ENCODE data around the gene CAV2.

CAV2 gene, protein sequence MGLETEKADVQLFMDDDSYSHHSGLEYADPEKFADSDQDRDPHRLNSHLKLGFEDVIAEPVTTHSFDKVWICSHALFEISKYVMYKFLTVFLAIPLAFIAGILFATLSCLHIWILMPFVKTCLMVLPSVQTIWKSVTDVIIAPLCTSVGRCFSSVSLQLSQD

GRCh38 chr7:116499168-116500077, at the start of gene CAV2:
Gene CAV2, plus strand, starts transcription at chr7:116499738. Its CDS starts 44 bp downstream, at chr7:116499782.
- Histone ChIP-seq H3K9me3 (ENCODE audit: control insufficient read depth in 2 of 2, low read length in 2 of 2) (no peaks in the 10 kb centered on the region), H3K4me3 (ENCODE audit: low read length in 2 of 2) (peak within 1 kb of the TSS; percentile 73 to 74), H3K9ac (ENCODE audit: low read depth in 1 of 2, low read length in 2 of 2) (peak within 1 kb of the TSS; percentile 68 to 75), H3K4me1 (ENCODE audit: control insufficient read depth in 2 of 2, insufficient read depth in 2 of 2, low read length in 2 of 2) (peaks cover 5 to 13% of the 10 kb centered on the region in 2 donors), H3K36me3 (ENCODE audit: control insufficient read depth in 2 of 2, insufficient read depth in 2 of 2, low read length in 2 of 2) (no peaks in the 10 kb centered on the region), H3K27ac (ENCODE audit: low read depth in 2 of 2, low read length in 2 of 2) (peak within 1 kb of the TSS; percentile 74 to 77), H3K27me3 (ENCODE audit: control insufficient read depth in 2 of 2, insufficient read depth in 2 of 2, low read length in 2 of 2) (no peaks in the 10 kb centered on the region)

DNA sequence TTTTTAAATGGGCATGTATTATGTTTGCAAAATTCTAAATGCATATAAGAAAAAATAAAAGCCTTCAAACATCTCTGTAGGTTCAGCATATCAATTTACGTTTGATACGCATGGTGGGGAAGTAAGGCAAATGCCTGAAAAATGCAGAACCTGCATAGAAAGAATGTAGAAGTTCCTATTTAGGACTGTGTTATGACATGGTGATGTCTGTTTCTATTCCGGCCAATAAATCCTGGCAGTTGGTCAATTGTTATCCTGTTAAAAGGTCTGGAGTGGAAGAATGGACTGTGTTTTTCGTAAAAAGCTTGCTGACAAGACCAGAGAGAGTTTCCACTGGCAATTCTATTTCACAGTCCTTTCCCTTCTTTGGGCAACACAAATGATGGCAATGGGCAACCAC, 49.6 kb upstream of the CAV2 start:
- no peak overlapping the region for H3K9ac ChIP-seq (ENCODE audit: low read depth in 1 of 2, low read length in 2 of 2)
- peaks cover 0 to 2% of the 10 kb centered on the region in 2 donors for H3K4me1 ChIP-seq (ENCODE audit: control insufficient read depth in 2 of 2, insufficient read depth in 2 of 2, low read length in 2 of 2)
- no peaks in the 10 kb centered on the region for H3K27me3 ChIP-seq (ENCODE audit: control insufficient read depth in 2 of 2, insufficient read depth in 2 of 2, low read length in 2 of 2)
- no peak overlapping the region for H3K4me3 ChIP-seq (ENCODE audit: low read length in 2 of 2)
- no peaks in the 10 kb centered on the region for H3K36me3 ChIP-seq (ENCODE audit: control insufficient read depth in 2 of 2, insufficient read depth in 2 of 2, low read length in 2 of 2)
- no peaks in the 10 kb centered on the region for H3K9me3 ChIP-seq (ENCODE audit: control insufficient read depth in 2 of 2, low read length in 2 of 2)
- no peak overlapping the region for H3K27ac ChIP-seq (ENCODE audit: low read depth in 2 of 2, low read length in 2 of 2)

DNA sequence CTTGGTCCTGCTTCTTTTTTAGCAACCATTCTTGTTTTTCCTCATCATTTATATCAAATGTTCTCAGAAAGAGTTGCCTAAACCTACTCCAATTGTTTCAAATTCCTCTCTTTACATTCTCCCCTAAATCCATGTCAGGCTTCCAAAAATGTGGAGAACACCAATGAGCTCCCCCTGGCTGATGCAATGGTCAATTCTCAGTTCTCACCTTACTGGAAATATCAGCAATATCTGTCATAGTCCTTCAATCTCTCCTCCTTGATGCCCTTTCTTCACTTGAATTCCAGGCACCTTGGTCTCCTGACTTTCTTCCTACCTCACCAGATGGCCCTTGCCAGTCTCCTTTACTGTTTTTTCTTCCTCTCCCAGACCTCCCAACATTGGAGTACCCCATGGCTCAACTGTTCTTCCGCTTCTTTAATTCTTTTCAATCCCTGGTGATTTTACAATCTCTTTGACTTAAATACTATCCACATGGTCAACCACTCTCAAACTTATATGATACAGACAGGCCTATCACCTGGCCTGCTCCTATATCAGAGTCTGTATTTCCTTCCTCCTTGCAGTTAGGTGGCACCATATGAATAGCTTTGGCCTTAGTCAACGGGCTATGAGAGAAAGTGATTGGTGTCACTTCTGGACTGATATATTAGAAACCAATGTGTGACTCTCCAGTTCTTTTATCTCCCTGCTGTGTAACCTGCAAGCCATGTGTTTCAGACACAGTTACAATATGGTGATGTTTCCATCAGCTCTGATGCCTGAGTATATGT, 47.4 kb upstream of the CAV2 start:
- Histone ChIP-seq H3K27ac (ENCODE audit: low read depth in 2 of 2, low read length in 2 of 2) (no peak overlapping the region), H3K9ac (ENCODE audit: low read depth in 1 of 2, low read length in 2 of 2) (no peak overlapping the region), H3K4me3 (ENCODE audit: low read length in 2 of 2) (no peak overlapping the region), H3K36me3 (ENCODE audit: control insufficient read depth in 2 of 2, insufficient read depth in 2 of 2, low read length in 2 of 2) (no peaks in the 10 kb centered on the region), H3K9me3 (ENCODE audit: control insufficient read depth in 2 of 2, low read length in 2 of 2) (no peaks in the 10 kb centered on the region), H3K27me3 (ENCODE audit: control insufficient read depth in 2 of 2, insufficient read depth in 2 of 2, low read length in 2 of 2) (no peaks in the 10 kb centered on the region), H3K4me1 (ENCODE audit: control insufficient read depth in 2 of 2, insufficient read depth in 2 of 2, low read length in 2 of 2) (peaks cover 0 to 2% of the 10 kb centered on the region in 2 donors)

GRCh38 chr7:116454377-116454776, 45.2 kb upstream of the CAV2 start:
- H3K27me3 ChIP-seq (ENCODE audit: control insufficient read depth in 2 of 2, insufficient read depth in 2 of 2, low read length in 2 of 2) = no peaks in the 10 kb centered on the region

GRCh38 chr7:116455009-116455408, 44.5 kb upstream of the CAV2 start:
- H3K4me3 ChIP-seq (ENCODE audit: low read length in 2 of 2) = no peak overlapping the region
- no peaks in the 10 kb centered on the region for H3K36me3 ChIP-seq (ENCODE audit: control insufficient read depth in 2 of 2, insufficient read depth in 2 of 2, low read length in 2 of 2)
- H3K9me3 ChIP-seq (ENCODE audit: control insufficient read depth in 2 of 2, low read length in 2 of 2) = no peaks in the 10 kb centered on the region
- H3K9ac ChIP-seq (ENCODE audit: low read depth in 1 of 2, low read length in 2 of 2) = no peak overlapping the region
- H3K27ac ChIP-seq (ENCODE audit: low read depth in 2 of 2, low read length in 2 of 2) = no peak overlapping the region
- no peaks in the 10 kb centered on the region for H3K27me3 ChIP-seq (ENCODE audit: control insufficient read depth in 2 of 2, insufficient read depth in 2 of 2, low read length in 2 of 2)
- no peaks in the 10 kb centered on the region for H3K4me1 ChIP-seq (ENCODE audit: control insufficient read depth in 2 of 2, insufficient read depth in 2 of 2, low read length in 2 of 2)

More at GRCh38 chr7:116454377-116454776, 45.2 kb upstream of the CAV2 start:
- no peak overlapping the region for H3K9ac ChIP-seq (ENCODE audit: low read depth in 1 of 2, low read length in 2 of 2)
- H3K27ac ChIP-seq (ENCODE audit: low read depth in 2 of 2, low read length in 2 of 2) = no peak overlapping the region
- H3K36me3 ChIP-seq (ENCODE audit: control insufficient read depth in 2 of 2, insufficient read depth in 2 of 2, low read length in 2 of 2) = no peaks in the 10 kb centered on the region
- H3K9me3 ChIP-seq (ENCODE audit: control insufficient read depth in 2 of 2, low read length in 2 of 2) = no peaks in the 10 kb centered on the region
- H3K4me1 ChIP-seq (ENCODE audit: control insufficient read depth in 2 of 2, insufficient read depth in 2 of 2, low read length in 2 of 2) = no peaks in the 10 kb centered on the region
- no peak overlapping the region for H3K4me3 ChIP-seq (ENCODE audit: low read length in 2 of 2)

DNA sequence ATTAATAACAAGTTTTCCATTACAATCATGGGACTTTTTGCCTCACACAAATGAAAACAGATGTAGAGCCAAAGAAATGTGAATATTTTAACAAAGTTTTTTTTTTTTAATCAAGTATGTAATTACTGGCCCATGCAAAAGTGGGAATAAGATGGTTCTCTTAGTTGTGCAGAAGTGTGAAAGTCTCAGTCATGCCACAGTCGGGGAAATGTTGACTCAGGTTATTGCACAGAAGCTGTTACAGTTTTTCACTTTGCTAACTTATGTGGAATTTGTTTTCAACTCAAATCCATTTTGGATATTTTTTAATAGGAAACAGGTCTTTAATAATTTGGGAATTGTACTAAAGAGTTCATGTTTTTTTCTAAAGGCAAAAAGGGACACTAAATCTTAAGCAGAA, 44.0 kb upstream of the CAV2 start:
- Histone ChIP-seq H3K36me3 (ENCODE audit: control insufficient read depth in 2 of 2, insufficient read depth in 2 of 2, low read length in 2 of 2) (no peaks in the 10 kb centered on the region), H3K9ac (ENCODE audit: low read depth in 1 of 2, low read length in 2 of 2) (no peak overlapping the region), H3K4me3 (ENCODE audit: low read length in 2 of 2) (no peak overlapping the region), H3K4me1 (ENCODE audit: control insufficient read depth in 2 of 2, insufficient read depth in 2 of 2, low read length in 2 of 2) (no peaks in the 10 kb centered on the region), H3K27me3 (ENCODE audit: control insufficient read depth in 2 of 2, insufficient read depth in 2 of 2, low read length in 2 of 2) (no peaks in the 10 kb centered on the region), H3K27ac (ENCODE audit: low read depth in 2 of 2, low read length in 2 of 2) (no peak overlapping the region), H3K9me3 (ENCODE audit: control insufficient read depth in 2 of 2, low read length in 2 of 2) (no peaks in the 10 kb centered on the region)

- H3K27me3 ChIP-seq (ENCODE audit: control insufficient read depth in 2 of 2, insufficient read depth in 2 of 2, low read length in 2 of 2) = no peaks in the 10 kb centered on the region
- H3K27ac ChIP-seq (ENCODE audit: low read depth in 2 of 2, low read length in 2 of 2) = no peak overlapping the region
- H3K9me3 ChIP-seq (ENCODE audit: control insufficient read depth in 2 of 2, low read length in 2 of 2) = no peaks in the 10 kb centered on the region
- no peaks in the 10 kb centered on the region for H3K4me1 ChIP-seq (ENCODE audit: control insufficient read depth in 2 of 2, insufficient read depth in 2 of 2, low read length in 2 of 2)
- H3K4me3 ChIP-seq (ENCODE audit: low read length in 2 of 2) = no peak overlapping the region
- H3K36me3 ChIP-seq (ENCODE audit: control insufficient read depth in 2 of 2, insufficient read depth in 2 of 2, low read length in 2 of 2) = no peaks in the 10 kb centered on the region
- no peak overlapping the region for H3K9ac ChIP-seq (ENCODE audit: low read depth in 1 of 2, low read length in 2 of 2)
Measured at GRCh38 chr7:116461500-116461899, 38.0 kb upstream of the CAV2 start.

DNA sequence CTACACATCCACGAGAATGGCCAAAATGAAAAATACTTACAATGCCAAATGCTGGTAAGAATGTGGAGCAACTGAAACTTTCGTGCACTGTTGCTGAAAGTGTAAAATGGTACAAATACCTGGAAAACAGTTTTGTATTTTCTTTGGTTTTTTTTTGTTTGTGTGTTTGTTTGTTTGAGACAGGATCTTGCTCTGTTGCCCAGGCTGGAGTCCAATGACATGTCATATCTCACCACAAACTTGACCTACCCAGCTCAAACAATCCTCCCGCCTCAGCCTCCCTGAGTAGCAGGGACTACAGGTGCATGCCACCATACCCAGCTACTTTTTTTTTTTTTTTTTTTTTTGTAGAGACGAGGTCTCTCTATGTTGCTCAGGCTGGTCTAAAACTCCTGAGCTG, 35.6 kb upstream of the CAV2 start:
- Histone ChIP-seq H3K9ac (ENCODE audit: low read depth in 1 of 2, low read length in 2 of 2) (no peak overlapping the region), H3K9me3 (ENCODE audit: control insufficient read depth in 2 of 2, low read length in 2 of 2) (no peaks in the 10 kb centered on the region), H3K27me3 (ENCODE audit: control insufficient read depth in 2 of 2, insufficient read depth in 2 of 2, low read length in 2 of 2) (no peaks in the 10 kb centered on the region), H3K27ac (ENCODE audit: low read depth in 2 of 2, low read length in 2 of 2) (no peak overlapping the region), H3K4me1 (ENCODE audit: control insufficient read depth in 2 of 2, insufficient read depth in 2 of 2, low read length in 2 of 2) (no peaks in the 10 kb centered on the region), H3K4me3 (ENCODE audit: low read length in 2 of 2) (no peak overlapping the region), H3K36me3 (ENCODE audit: control insufficient read depth in 2 of 2, insufficient read depth in 2 of 2, low read length in 2 of 2) (no peaks in the 10 kb centered on the region)

- Histone ChIP-seq H3K9me3 (ENCODE audit: control insufficient read depth in 2 of 2, low read length in 2 of 2) (no peaks in the 10 kb centered on the region), H3K9ac (ENCODE audit: low read depth in 1 of 2, low read length in 2 of 2) (no peak overlapping the region), H3K27me3 (ENCODE audit: control insufficient read depth in 2 of 2, insufficient read depth in 2 of 2, low read length in 2 of 2) (no peaks in the 10 kb centered on the region), H3K27ac (ENCODE audit: low read depth in 2 of 2, low read length in 2 of 2) (no peak overlapping the region), H3K36me3 (ENCODE audit: control insufficient read depth in 2 of 2, insufficient read depth in 2 of 2, low read length in 2 of 2) (no peaks in the 10 kb centered on the region), H3K4me1 (ENCODE audit: control insufficient read depth in 2 of 2, insufficient read depth in 2 of 2, low read length in 2 of 2) (no peaks in the 10 kb centered on the region), H3K4me3 (ENCODE audit: low read length in 2 of 2) (no peak overlapping the region)
Measured at GRCh38 chr7:116464375-116464774, 35.2 kb upstream of the CAV2 start.

GRCh38 chr7:116465125-116465524, 34.4 kb upstream of the CAV2 start:
- H3K9me3 ChIP-seq (ENCODE audit: control insufficient read depth in 2 of 2, low read length in 2 of 2) = no peaks in the 10 kb centered on the region
- H3K9ac ChIP-seq (ENCODE audit: low read depth in 1 of 2, low read length in 2 of 2) = no peak overlapping the region
- H3K27me3 ChIP-seq (ENCODE audit: control insufficient read depth in 2 of 2, insufficient read depth in 2 of 2, low read length in 2 of 2) = no peaks in the 10 kb centered on the region
- no peak overlapping the region for H3K4me3 ChIP-seq (ENCODE audit: low read length in 2 of 2)
- H3K27ac ChIP-seq (ENCODE audit: low read depth in 2 of 2, low read length in 2 of 2) = no peak overlapping the region
- H3K36me3 ChIP-seq (ENCODE audit: control insufficient read depth in 2 of 2, insufficient read depth in 2 of 2, low read length in 2 of 2) = no peaks in the 10 kb centered on the region
- H3K4me1 ChIP-seq (ENCODE audit: control insufficient read depth in 2 of 2, insufficient read depth in 2 of 2, low read length in 2 of 2) = no peaks in the 10 kb centered on the region
